K562 (cell line): ENCODE measurements around the gene BSCL2. TPM values are rescaled to one million over a fixed set of nuclear protein-coding genes. Genes with fewer than 3 reads are reported as not detected.
A peak's percentile ranks its signal among the peaks of the same experiment; 100 is the strongest.

Experiments
- ARID4B ChIP-seq: sonication (generic); formaldehyde crosslinking; IDR thresholded peaks from 2 replicates; pipeline ENCODE4 v1.8.0; 2022; ENCODE audit warnings: mild to moderate bottlenecking, missing genetic modification reagents
- ATF7 ChIP-seq: fragments of 450-650 bp; IDR thresholded peaks from 2 replicates; pipeline ENCODE4 v1.7.1; 2014; ENCODE audit warnings: mild to moderate bottlenecking, moderate library complexity
- DDX20 ChIP-seq: fragments of 450-650 bp; IDR thresholded peaks from 2 replicates; pipeline ENCODE4 v1.6.1; 2016; ENCODE audit warnings: missing genetic modification characterization, low read depth, mild to moderate bottlenecking, missing compliant biosample characterization, moderate library complexity
- ELK3 ChIP-seq: fragments of 450-650 bp; formaldehyde crosslinking; IDR thresholded peaks from 2 replicates; pipeline ENCODE4 v1.4.0; 2020; ENCODE audit warnings: mild to moderate bottlenecking
- ETS2 ChIP-seq: IDR thresholded peaks from 2 replicates; pipeline ENCODE4 v1.6.1; 2016; ENCODE audit warnings: borderline replicate concordance, missing genetic modification characterization, mild to moderate bottlenecking, moderate library complexity, missing compliant biosample characterization; ENCODE audit not compliant: poor library complexity, severe bottlenecking
- GATA2 ChIP-seq: sonication (generic); formaldehyde crosslinking; IDR thresholded peaks from 2 replicates; pipeline ENCODE4 v1.4.0; 2020; ENCODE audit warnings: mild to moderate bottlenecking, missing genetic modification reagents
- KLF1 ChIP-seq: fragments of 450-650 bp; IDR thresholded peaks from 2 replicates; pipeline ENCODE4 v1.6.1; 2016; ENCODE audit warnings: missing genetic modification characterization, missing compliant biosample characterization
- NCOA1 ChIP-seq: fragments of 450-650 bp; IDR thresholded peaks from 2 replicates; pipeline ENCODE4 v1.6.1; 2016; ENCODE audit warnings: low read depth
- NFE2L1 ChIP-seq: fragments of 450-650 bp; IDR thresholded peaks from 2 replicates; pipeline ENCODE4 v1.6.1; 2016; ENCODE audit warnings: missing genetic modification characterization, low read depth, mild to moderate bottlenecking, missing compliant biosample characterization, moderate library complexity, borderline replicate concordance
- NRF1 ChIP-seq, 2 experiments: fragments of 450-650 bp; IDR thresholded peaks in 1 of 2; conservative IDR thresholded peaks in 1 of 2; 2 replicates each; pipeline ENCODE4 v1.6.1; 2014; ENCODE audit warnings: mild to moderate bottlenecking in 2 of 2
- POLR3G ChIP-seq: IDR thresholded peaks from 2 replicates; pipeline ENCODE4 v1.6.1; 2011; ENCODE audit not compliant: insufficient read length, insufficient replicate concordance; ENCODE audit errors: extremely low read depth
- RBBP5 ChIP-seq: fragments of 200-600 bp; sonication (generic); IDR thresholded peaks from 2 replicates; pipeline ENCODE4 v1.6.1; 2012; ENCODE audit warnings: borderline replicate concordance, mild to moderate bottlenecking, low read length, control low read depth, inconsistent platforms; ENCODE audit not compliant: insufficient read depth, poor library complexity, severe bottlenecking
- SAP30 ChIP-seq: fragments of 200-600 bp; sonication (generic); IDR thresholded peaks from 2 replicates; pipeline ENCODE4 v1.6.1; 2012; ENCODE audit warnings: borderline replicate concordance, low read depth, mild to moderate bottlenecking, moderate library complexity, low read length, control low read depth, inconsistent platforms; ENCODE audit not compliant: insufficient read depth, poor library complexity, severe bottlenecking
- SIN3A ChIP-seq, 2 experiments: fragments of 150-350 bp in 1 of 2; IDR thresholded peaks; 2 replicates each; pipeline ENCODE4 v1.6.1; 2011 to 2016; ENCODE audit warnings: borderline replicate concordance in 2 of 2, low read depth in 2 of 2, low read length in 2 of 2, mild to moderate bottlenecking in 2 of 2, moderate library complexity in 2 of 2; ENCODE audit not compliant: control insufficient read depth in 1 of 2
- ZNF165 ChIP-seq: fragments of 250-450 bp; sonication (Bioruptor Pico); IDR thresholded peaks from 2 replicates; pipeline ENCODE4 v1.4.0; 2020; ENCODE audit warnings: borderline replicate concordance
- ZNF583 ChIP-seq: fragments of 250-450 bp; sonication (Bioruptor Pico); IDR thresholded peaks from 2 replicates; pipeline ENCODE4 v1.4.0; 2020
- polyA plus RNA-seq, 8 experiments: library from polyadenylated mRNA; depleted of rRNA in 4 of 8; stranded (reverse) in 5 of 8; unstranded in 3 of 8; fragments of >200 nt; fragmentation: Nextera tagmentation in 2 of 8; fragmentation: Illumina TruSeq in 1 of 8; extraction: Ambion mirVana in 2 of 8; extraction: Trizol in 1 of 8; gene quantifications; 2 replicates each; pipeline versions ENCODE4 v1.2.1 to v1.2.3, GENCODE V29; 2011 to 2014; ENCODE audit warnings: inconsistent platforms in 1 of 8, missing spikeins in 1 of 8
- total RNA-seq, 7 experiments: library from RNA; depleted of rRNA in 6 of 7; stranded (reverse); fragments of >200 nt in 6 of 7; fragmentation: Illumina TruSeq in 2 of 7; extraction: Trizol in 2 of 7; gene quantifications; 2 replicates each; pipeline versions ENCODE4 v1.2.1 to v1.2.3, GENCODE V29; 2011 to 2021; ENCODE audit warnings: low replicate concordance in 1 of 7
- TF ChIP-seq, protein P1 (sequence below): conservative IDR thresholded peaks from 2 replicates; pipeline ENCODE4 v1.6.1; 2011; ENCODE audit warnings: low read depth, mild to moderate bottlenecking, low read length; ENCODE audit not compliant: control insufficient read depth

BSCL2 gene
- total and polyA plus RNA-seq, 9 of the 15 experiments (the other 6 are each of a cell fraction or from before 2014, with no cell fraction given): 18.9 to 51.7 (median 35.2) TPM

- TF ChIP-seq, protein P1, sequence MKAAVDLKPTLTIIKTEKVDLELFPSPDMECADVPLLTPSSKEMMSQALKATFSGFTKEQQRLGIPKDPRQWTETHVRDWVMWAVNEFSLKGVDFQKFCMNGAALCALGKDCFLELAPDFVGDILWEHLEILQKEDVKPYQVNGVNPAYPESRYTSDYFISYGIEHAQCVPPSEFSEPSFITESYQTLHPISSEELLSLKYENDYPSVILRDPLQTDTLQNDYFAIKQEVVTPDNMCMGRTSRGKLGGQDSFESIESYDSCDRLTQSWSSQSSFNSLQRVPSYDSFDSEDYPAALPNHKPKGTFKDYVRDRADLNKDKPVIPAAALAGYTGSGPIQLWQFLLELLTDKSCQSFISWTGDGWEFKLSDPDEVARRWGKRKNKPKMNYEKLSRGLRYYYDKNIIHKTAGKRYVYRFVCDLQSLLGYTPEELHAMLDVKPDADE: peak; percentile 23; the same call in 1 of the 2 replicates
- TF ChIP-seq RBBP5 (no peak), SAP30 (peak; percentile 79), POLR3G (no peak), NCOA1 (no peak), NFE2L1 (tag) (no peak), NRF1 (conservative IDR thresholded peaks at IDR 0.05 in 1 of 2, IDR thresholded peaks at IDR 0.05 in 1 of 2) (no peak), ATF7 (no peak), ZNF165 (CRISPR knock-in tag) (no peak), ZNF583 (CRISPR knock-in tag) (no peak), SIN3A (IDR thresholded peaks at IDR 0.05; ENCODE audit: borderline replicate concordance in 2 of 2, control insufficient read depth in 1 of 2, low read depth in 2 of 2, low read length in 2 of 2) (peak; percentile 48 to 53; a peak in 2 of 4 replicates), KLF1 (tag) (no peak), DDX20 (tag) (no peak), ARID4B (CRISPR knock-in tag) (no peak), ETS2 (no peak), ELK3 (CRISPR knock-in tag) (no peak), GATA2 (CRISPR knock-in tag) (no peak)
These were observed 19.1 kb upstream of the BSCL2 start (continued) for GRCh38 chr11:62726156-62726914.
